HG03571 (cell line): ENCODE results near the gene CENPF.
"Not testable (repeated sequence)": the region's sequence is repeated elsewhere in the genome, so short reads cannot be mapped to it uniquely, and the experiment has no call there.

ENCODE experiments used
- ATAC-seq: cut with Tn5 transposase; IDR thresholded peaks from one replicate; pipeline ENCODE4 v1.9.1; 2021; ENCODE audit not compliant: unreplicated experiment

CENPF gene

GRCh38 chr1:214650664-214651063, 47.7 kb downstream of the CENPF start:
- ATAC-seq: no peak

GRCh38 chr1:214657299-214657698, 54.3 kb downstream of the CENPF start:
- ATAC-seq: no peak

- no peak for ATAC-seq
These were observed 55.2 kb downstream of the CENPF start for GRCh38 chr1:214658175-214658574.

- ATAC-seq: no peak
These were observed 55.8 kb downstream of the CENPF start for GRCh38 chr1:214658785-214659184.

- ATAC-seq: no peak
These were observed 57.2 kb downstream of the CENPF start for GRCh38 chr1:214660190-214660589.

GRCh38 chr1:214660900-214661299, 57.9 kb downstream of the CENPF start:
- no peak for ATAC-seq

GRCh38 chr1:214662223-214662785, 59.3 kb downstream of the CENPF start:
- no peak for ATAC-seq

- ATAC-seq: no peak
These were observed 61.8 kb downstream of the CENPF start for GRCh38 chr1:214664651-214665433.

GRCh38 chr1:214665606-214666110, 62.7 kb downstream of the CENPF start:
- no peak for ATAC-seq

GRCh38 chr1:214666674-214667073, 63.7 kb downstream of the CENPF start:
- no peak for ATAC-seq

- ATAC-seq: no peak
These were observed 67.1 kb downstream of the CENPF start for GRCh38 chr1:214670098-214670497.

- ATAC-seq: not testable (repeated sequence)
These were observed 70.0 kb downstream of the CENPF start for GRCh38 chr1:214673029-214673428.

GRCh38 chr1:214673576-214673975, 70.6 kb downstream of the CENPF start:
- ATAC-seq: no peak

GRCh38 chr1:214675524-214675923, 72.5 kb downstream of the CENPF start:
- ATAC-seq: not testable (repeated sequence)

- no peak for ATAC-seq
These were observed 73.8 kb downstream of the CENPF start for GRCh38 chr1:214676747-214677146.

- ATAC-seq: no peak
These were observed 75.0 kb downstream of the CENPF start for GRCh38 chr1:214677945-214678344.

GRCh38 chr1:214678386-214678785, 75.4 kb downstream of the CENPF start:
- no peak for ATAC-seq

- no peak for ATAC-seq
These were observed 80.6 kb downstream of the CENPF start for GRCh38 chr1:214683621-214684020.

- ATAC-seq: no peak
These were observed 82.9 kb downstream of the CENPF start for GRCh38 chr1:214685906-214686305.

- ATAC-seq: no peak
These were observed 83.5 kb downstream of the CENPF start for GRCh38 chr1:214686497-214686896.

GRCh38 chr1:214688891-214689290, 85.9 kb downstream of the CENPF start:
- no peak for ATAC-seq

GRCh38 chr1:214694769-214695168, 91.8 kb downstream of the CENPF start:
- no peak for ATAC-seq
